A549 (cell line): ENCODE results near the gene PIP5KL1. TPM values are rescaled to one million over a fixed set of nuclear protein-coding genes. Genes with fewer than 3 reads are reported as not detected.

Experiments used
- ATAC-seq, 2 experiments: fragments of 200-7000 bp in 1 of 2; fragments of >200 bp in 1 of 2; cut with Nextera tagmentation in 1 of 2; cut with Tn5 transposase in 1 of 2; 3 replicates each; pipeline versions ENCODE4 v1.8.0 to v1.9.1; 2018 to 2020; ENCODE audit warnings: mild to moderate bottlenecking in 1 of 2, moderate library complexity in 1 of 2
- CTCF ChIA-PET: fragments of 300-600 bp; sonication (Branson Sonifier 250); formaldehyde crosslinking; extraction: SDS; loops from one replicate; lab custom pipeline; 2021; ENCODE audit warnings: antibody characterized with exemption, inconsistent platforms; lab: Yijun Ruan, JAX
- POLR2A ChIA-PET: fragments of 350-600 bp; formaldehyde crosslinking; extraction: SDS; loops from one replicate; lab custom pipeline; 2021; ENCODE audit warnings: antibody characterized with exemption, inconsistent platforms; lab: Yijun Ruan, JAX
- DNase-seq, 2 experiments: peaks; one replicate each; pipeline versions ENCODE4 v3.0.0 to v3.0.0-alpha.2; 2011 to 2016; ENCODE audit warnings: low read depth in 1 of 2, low spot score in 1 of 2
- FAIRE-seq: peaks from 2 replicates; lab custom pipeline; 2011; peaks lifted over from hg19 to GRCh38; lab: Jason Lieb, UNC
- H3K27ac ChIP-seq, 2 experiments: fragments of >200 bp; sonication (Bioruptor Twin); formaldehyde crosslinking; 3 replicates each; pipeline ENCODE4 v1.5.1; 2016 to 2017
- H3K4me1 ChIP-seq: fragments of >200 bp; sonication (Bioruptor Twin); formaldehyde crosslinking; 3 replicates; pipeline ENCODE4 v1.6.1; 2016
- H3K4me2 ChIP-seq: fragments of >200 bp; sonication (Bioruptor Twin); formaldehyde crosslinking; 3 replicates; pipeline ENCODE4 v1.6.1; 2016
- H3K4me3 ChIP-seq: fragments of >200 bp; sonication (Bioruptor Twin); formaldehyde crosslinking; 3 replicates; pipeline ENCODE4 v1.5.1; 2016
- H3K9me3 ChIP-seq: fragments of >200 bp; sonication (Bioruptor Twin); formaldehyde crosslinking; 3 replicates; pipeline ENCODE4 v1.6.1; 2016
- BHLHE40 ChIP-seq: IDR thresholded peaks from 2 replicates; pipeline ENCODE4 v1.6.1; 2012; ENCODE audit warnings: low read depth, low read length, inconsistent platforms
- CBX2 ChIP-seq: fragments of 200-600 bp; sonication (generic); IDR thresholded peaks from 2 replicates; pipeline ENCODE4 v1.6.1; 2016; ENCODE audit warnings: low read depth, mild to moderate bottlenecking, borderline replicate concordance
- CBX8 ChIP-seq: fragments of 200-600 bp; sonication (generic); IDR thresholded peaks from 2 replicates; pipeline ENCODE4 v1.6.1; 2016
- CHD2 ChIP-seq: fragments of 150-350 bp; IDR thresholded peaks from 2 replicates; pipeline ENCODE4 v1.6.1; 2014; ENCODE audit warnings: low read length; ENCODE audit not compliant: partially characterized antibody
- EP300 ChIP-seq, 2 experiments: fragments of >200 bp; sonication (Bioruptor Twin); formaldehyde crosslinking; IDR thresholded peaks; 2 replicates in 1 of 2; 3 replicates in 1 of 2; pipeline ENCODE4 v1.6.1; 2016 to 2017
- FOSB ChIP-seq: fragments of 250-450 bp; sonication (Bioruptor Pico); IDR thresholded peaks from 2 replicates; pipeline ENCODE4 v1.5.0; 2020; ENCODE audit warnings: mild to moderate bottlenecking, moderate library complexity
- FOSL2 ChIP-seq, 2 experiments: fragments of 450-650 bp in 1 of 2; fragments of >200 bp in 1 of 2; sonication (Bioruptor Twin) in 1 of 2; formaldehyde crosslinking; IDR thresholded peaks; 2 replicates each; pipeline versions ENCODE4 v1.5.0 to v1.6.1; 2016 to 2020; ENCODE audit warnings: mild to moderate bottlenecking in 1 of 2, moderate library complexity in 1 of 2
- FOXS1 ChIP-seq: fragments of 250-450 bp; sonication (Bioruptor Pico); IDR thresholded peaks from 2 replicates; pipeline ENCODE4 v1.5.0; 2020; ENCODE audit warnings: mild to moderate bottlenecking, moderate library complexity
- HDAC2 ChIP-seq: fragments of 200-600 bp; sonication (generic); IDR thresholded peaks from 2 replicates; pipeline ENCODE4 v1.6.1; 2016
- HEYL ChIP-seq: fragments of 250-450 bp; sonication (Bioruptor Pico); IDR thresholded peaks from 2 replicates; pipeline ENCODE4 v1.8.0; 2021; ENCODE audit warnings: mild to moderate bottlenecking, moderate library complexity
- HOXB13 ChIP-seq: fragments of 250-450 bp; sonication (Bioruptor Pico); IDR thresholded peaks from 2 replicates; pipeline ENCODE4 v1.5.0; 2020; ENCODE audit warnings: low read depth, mild to moderate bottlenecking, moderate library complexity
- HOXB5 ChIP-seq: fragments of 250-450 bp; sonication (Bioruptor Pico); IDR thresholded peaks from 2 replicates; pipeline ENCODE4 v1.5.0; 2020; ENCODE audit warnings: mild to moderate bottlenecking, moderate library complexity
- JUNB ChIP-seq: fragments of >200 bp; sonication (Bioruptor Twin); formaldehyde crosslinking; IDR thresholded peaks from 2 replicates; pipeline ENCODE4 v1.6.1; 2016
- KDM1A ChIP-seq: fragments of 200-600 bp; sonication (generic); IDR thresholded peaks from 2 replicates; pipeline ENCODE4 v1.6.1; 2016; ENCODE audit warnings: low read depth, mild to moderate bottlenecking
- MAZ ChIP-seq: fragments of 150-350 bp; IDR thresholded peaks from 2 replicates; pipeline ENCODE4 v1.6.1; 2014; ENCODE audit warnings: antibody characterized with exemption, low read depth, low read length, borderline replicate concordance
- MYC ChIP-seq: IDR thresholded peaks from 2 replicates; pipeline ENCODE4 v1.6.1; 2012; ENCODE audit warnings: mild to moderate bottlenecking, inconsistent platforms, low read length, improper control_type of control experiment, borderline replicate concordance
- NFE2L2 ChIP-seq: fragments of 150-350 bp; conservative IDR thresholded peaks from 2 replicates; pipeline ENCODE4 v1.6.1; 2014; ENCODE audit warnings: low read length
- NR3C1 ChIP-seq: fragments of >200 bp; sonication (Bioruptor Twin); formaldehyde crosslinking; IDR thresholded peaks from 3 replicates; pipeline ENCODE4 v1.6.1; 2017
- PHF8 ChIP-seq: fragments of 200-600 bp; sonication (generic); IDR thresholded peaks from 2 replicates; pipeline ENCODE4 v1.6.1; 2016; ENCODE audit warnings: low read depth, mild to moderate bottlenecking, antibody characterized with exemption, moderate library complexity, borderline replicate concordance
- POLR2A ChIP-seq: IDR thresholded peaks from 2 replicates; pipeline ENCODE4 v1.6.1; 2012; ENCODE audit warnings: mild to moderate bottlenecking, low read length
- POLR2AphosphoS2 ChIP-seq: conservative IDR thresholded peaks from 2 replicates; pipeline ENCODE4 v1.6.1; 2012; ENCODE audit warnings: low read length, improper control_type of control experiment, inconsistent platforms
- RAD21 ChIP-seq, 2 experiments: fragments of >200 bp in 1 of 2; sonication (Bioruptor Twin) in 1 of 2; formaldehyde crosslinking in 1 of 2; IDR thresholded peaks in 1 of 2; conservative IDR thresholded peaks in 1 of 2; 2 replicates in 1 of 2; 3 replicates in 1 of 2; pipeline ENCODE4 v1.6.1; 2012 to 2018; ENCODE audit warnings: inconsistent platforms in 1 of 2
- RARB ChIP-seq: fragments of 250-450 bp; sonication (Bioruptor Pico); IDR thresholded peaks from 2 replicates; pipeline ENCODE4 v1.8.0; 2021; ENCODE audit warnings: mild to moderate bottlenecking, moderate library complexity
- RCOR1 ChIP-seq: fragments of 150-350 bp; IDR thresholded peaks from 2 replicates; pipeline ENCODE4 v1.6.1; 2014; ENCODE audit warnings: antibody characterized with exemption, low read length, low read depth
- RFX5 ChIP-seq: fragments of 450-650 bp; IDR thresholded peaks from 2 replicates; pipeline ENCODE4 v1.7.1; 2014; ENCODE audit warnings: antibody characterized with exemption, mild to moderate bottlenecking, moderate library complexity
- RNF2 ChIP-seq: fragments of 200-600 bp; sonication (generic); IDR thresholded peaks from 2 replicates; pipeline ENCODE4 v1.6.1; 2016; ENCODE audit warnings: low read depth, mild to moderate bottlenecking, antibody characterized with exemption, moderate library complexity, borderline replicate concordance
- SMC3 ChIP-seq: fragments of >200 bp; sonication (Bioruptor Twin); formaldehyde crosslinking; IDR thresholded peaks from 3 replicates; pipeline ENCODE4 v1.6.1; 2018; ENCODE audit warnings: inconsistent platforms
- TFCP2L1 ChIP-seq: fragments of 250-450 bp; sonication (Bioruptor Pico); IDR thresholded peaks from 2 replicates; pipeline ENCODE4 v1.5.0; 2021; ENCODE audit warnings: mild to moderate bottlenecking
- ZC3H11A ChIP-seq: fragments of 450-650 bp; IDR thresholded peaks from 2 replicates; pipeline ENCODE4 v1.6.1; 2014; ENCODE audit warnings: antibody characterized with exemption, mild to moderate bottlenecking
- ZFP36 ChIP-seq: fragments of 450-650 bp; IDR thresholded peaks from 2 replicates; pipeline ENCODE4 v1.6.1; 2014; ENCODE audit warnings: borderline replicate concordance; ENCODE audit not compliant: partially characterized antibody
- ZNF302 ChIP-seq: fragments of 250-450 bp; sonication (Bioruptor Pico); IDR thresholded peaks from 2 replicates; pipeline ENCODE4 v1.9.0; 2021; ENCODE audit warnings: inconsistent platforms, mild to moderate bottlenecking, moderate library complexity
- WGBS: methylation state at CpG from one replicate; pipeline ENCODE4 v1.1.6; 2017; ENCODE audit errors: missing lambda C conversion rate; 5-methylcytosine and 5-hydroxymethylcytosine counted together
- polyA minus RNA-seq: library from RNA; depleted of rRNA, polyadenylated mRNA; stranded (reverse); fragments of >200 nt; gene quantifications from 2 replicates; pipeline ENCODE4 v1.2.3, GENCODE V29; 2011; rRNA and poly(A)+ RNA removed
- polyA plus RNA-seq, 4 experiments: library from polyadenylated mRNA; depleted of rRNA in 3 of 4; stranded (reverse); fragments of >200 nt; fragmentation: RNase III in 1 of 4; extraction: RNeasy Plus Mini Kit Qiagen cat#74134 plus additional on column Dnase treatment in 1 of 4; gene quantifications; 2 replicates in 3 of 4; 3 replicates in 1 of 4; pipeline ENCODE4 v1.2.3, GENCODE V29; 2011 to 2017
- TF ChIP-seq, protein P1 (sequence below): fragments of >200 bp; sonication (Bioruptor Twin); formaldehyde crosslinking; IDR thresholded peaks from 2 replicates; pipeline ENCODE4 v1.6.1; 2016
- TF ChIP-seq, protein P2 (sequence below): fragments of 200-600 bp; sonication (generic); IDR thresholded peaks from 2 replicates; pipeline ENCODE4 v1.6.1; 2016; ENCODE audit warnings: antibody characterized with exemption, mild to moderate bottlenecking, moderate library complexity
- TF ChIP-seq, protein P3 (sequence below): IDR thresholded peaks from 2 replicates; pipeline ENCODE4 v1.6.1; 2012; ENCODE audit warnings: low read depth, borderline replicate concordance

PIP5KL1 gene, protein sequence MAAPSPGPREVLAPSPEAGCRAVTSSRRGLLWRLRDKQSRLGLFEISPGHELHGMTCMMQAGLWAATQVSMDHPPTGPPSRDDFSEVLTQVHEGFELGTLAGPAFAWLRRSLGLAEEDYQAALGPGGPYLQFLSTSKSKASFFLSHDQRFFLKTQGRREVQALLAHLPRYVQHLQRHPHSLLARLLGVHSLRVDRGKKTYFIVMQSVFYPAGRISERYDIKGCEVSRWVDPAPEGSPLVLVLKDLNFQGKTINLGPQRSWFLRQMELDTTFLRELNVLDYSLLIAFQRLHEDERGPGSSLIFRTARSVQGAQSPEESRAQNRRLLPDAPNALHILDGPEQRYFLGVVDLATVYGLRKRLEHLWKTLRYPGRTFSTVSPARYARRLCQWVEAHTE
- 1.8 and 2.4 TPM in 2 replicates for polyA plus RNA-seq (2011; rRNA removed)
- 1.4 and 2.2 TPM in 2 replicates for polyA plus RNA-seq (2012; cell fraction: cytosol; rRNA removed)
- polyA plus RNA-seq (2012; cell fraction: nucleus; rRNA removed), result 19.9 and 20.7 TPM in 2 replicates
- 2.0 to 3.7 TPM (median 2.5 TPM) in 3 replicates for polyA plus RNA-seq (2017; fragmentation: RNase III; extraction: RNeasy Plus Mini Kit Qiagen cat#74134 plus additional on column Dnase treatment)
- polyA minus RNA-seq, result 0.70 and 2.0 TPM in 2 replicates

DNA sequence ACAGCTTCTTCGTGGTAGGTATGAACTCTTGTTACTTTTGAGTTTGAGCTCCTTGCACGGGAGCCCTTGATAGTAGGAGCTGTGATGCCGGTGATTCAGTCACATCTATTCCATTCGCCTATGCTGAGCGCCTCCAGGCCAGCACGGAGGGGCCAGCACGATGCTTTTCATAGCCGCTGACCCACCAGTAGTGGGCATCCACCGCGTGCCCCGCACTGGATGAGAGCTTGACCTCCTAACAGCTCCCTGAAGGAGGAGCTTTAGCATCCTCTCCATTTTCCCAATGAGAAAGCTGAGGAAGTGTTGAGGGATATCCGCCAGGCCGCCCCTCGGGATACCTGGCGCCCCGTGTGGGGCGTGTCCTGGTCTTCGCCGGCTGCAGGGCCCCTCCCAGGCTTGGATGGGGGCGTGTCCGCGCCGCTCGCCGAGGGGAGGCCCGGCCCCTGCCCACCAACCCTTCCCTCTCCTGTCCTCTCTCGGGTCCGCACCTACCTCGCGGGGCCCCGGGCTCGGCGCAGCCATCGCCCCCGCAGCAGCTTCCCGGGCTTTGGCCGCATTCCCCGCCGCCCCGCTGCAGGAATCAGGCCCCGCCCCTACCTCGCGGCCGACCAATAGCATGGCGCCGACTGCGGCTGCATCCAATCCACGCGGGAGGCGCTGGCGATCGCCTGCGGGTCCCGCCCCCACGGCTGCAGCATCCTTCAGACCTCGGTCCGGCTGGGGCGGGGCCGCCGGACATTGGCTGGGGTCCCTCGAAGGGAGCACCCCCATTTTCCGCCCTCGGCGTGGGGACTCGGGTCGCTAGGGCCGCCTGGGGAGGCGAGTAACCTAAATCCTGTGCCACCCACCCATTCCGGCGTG, at the start of gene PIP5KL1:
PIP5KL1 (minus strand) TSS at position 547 of the 861 bp plus-strand sequence; CDS start at position 522, 25 bp downstream.
- Histone ChIP-seq H3K27ac (peak within 1 kb of the TSS; percentile 83 to 84), H3K4me2 (peak within 1 kb of the TSS; percentile 98), H3K4me3 (peak within 1 kb of the TSS; percentile 54), H3K9me3 (no peaks in the 10 kb centered on the region), H3K4me1 (peaks cover 45% of the 10 kb centered on the region)
- DNase-seq, result peak; percentile 89 to 95
- POLR2A ChIA-PET, result interaction anchor here (0.8 kb wide), 1 partner anchor 11 kb away, joined by 3 read pairs; no protein-coding TSS in a partner anchor
- WGBS, result 4% methylated on average over 28 of the region's 70 CpGs
- ATAC-seq, result peak; percentile 72 to 86
- CTCF ChIA-PET, result interaction anchor here (0.6 to 35.7 kb wide), 8 partner anchors 9 to 195 kb away, joined by 3 to 827 read pairs (median 10); partner anchors contain the start of gene TOR2A
- FAIRE-seq, result no peak
- TF ChIP-seq TFCP2L1 (CRISPR knock-in tag) (no peak; the same call in 1 of the 2 replicates), NFE2L2 (no peak), SMC3 (no peak; the same call in 2 of the 3 replicates), BHLHE40 (no peak), KDM1A (no peak), PHF8 (no peak), HOXB13 (no peak), POLR2AphosphoS2 (peak; percentile 34; the same call in 1 of the 2 replicates), HEYL (no peak), HOXB5 (no peak), CBX2 (no peak), RCOR1 (no peak), CHD2 (no peak), RFX5 (0 out of 2 replicates have a peak, but pooled peaks have one; percentile 20), ZFP36 (no peak), RNF2 (no peak), FOXS1 (no peak), ZC3H11A (no peak), EP300 (IDR thresholded peaks at IDR 0.05) (no peak), POLR2A (peak; percentile 13; the same call in 1 of the 2 replicates), HDAC2 (no peak), NR3C1 (no peak), RAD21 (conservative IDR thresholded peaks at IDR 0.05 in 1 of 2, IDR thresholded peaks at IDR 0.05 in 1 of 2) (no peak), MYC (no peak), MAZ (no peak), RARB (CRISPR knock-in tag) (no peak), FOSB (CRISPR knock-in tag) (peak; percentile 61; the same call in 1 of the 2 replicates), JUNB (no peak), CBX8 (no peak), ZNF302 (no peak), FOSL2 (IDR thresholded peaks at IDR 0.05) (no peak), FOSL2 (CRISPR knock-in tag; IDR thresholded peaks at IDR 0.05) (peak; percentile 15; the same call in 1 of the 2 replicates)
- TF ChIP-seq, protein P1, sequence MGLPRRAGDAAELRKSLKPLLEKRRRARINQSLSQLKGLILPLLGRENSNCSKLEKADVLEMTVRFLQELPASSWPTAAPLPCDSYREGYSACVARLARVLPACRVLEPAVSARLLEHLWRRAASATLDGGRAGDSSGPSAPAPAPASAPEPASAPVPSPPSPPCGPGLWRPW, result no peak
- TF ChIP-seq, protein P2, sequence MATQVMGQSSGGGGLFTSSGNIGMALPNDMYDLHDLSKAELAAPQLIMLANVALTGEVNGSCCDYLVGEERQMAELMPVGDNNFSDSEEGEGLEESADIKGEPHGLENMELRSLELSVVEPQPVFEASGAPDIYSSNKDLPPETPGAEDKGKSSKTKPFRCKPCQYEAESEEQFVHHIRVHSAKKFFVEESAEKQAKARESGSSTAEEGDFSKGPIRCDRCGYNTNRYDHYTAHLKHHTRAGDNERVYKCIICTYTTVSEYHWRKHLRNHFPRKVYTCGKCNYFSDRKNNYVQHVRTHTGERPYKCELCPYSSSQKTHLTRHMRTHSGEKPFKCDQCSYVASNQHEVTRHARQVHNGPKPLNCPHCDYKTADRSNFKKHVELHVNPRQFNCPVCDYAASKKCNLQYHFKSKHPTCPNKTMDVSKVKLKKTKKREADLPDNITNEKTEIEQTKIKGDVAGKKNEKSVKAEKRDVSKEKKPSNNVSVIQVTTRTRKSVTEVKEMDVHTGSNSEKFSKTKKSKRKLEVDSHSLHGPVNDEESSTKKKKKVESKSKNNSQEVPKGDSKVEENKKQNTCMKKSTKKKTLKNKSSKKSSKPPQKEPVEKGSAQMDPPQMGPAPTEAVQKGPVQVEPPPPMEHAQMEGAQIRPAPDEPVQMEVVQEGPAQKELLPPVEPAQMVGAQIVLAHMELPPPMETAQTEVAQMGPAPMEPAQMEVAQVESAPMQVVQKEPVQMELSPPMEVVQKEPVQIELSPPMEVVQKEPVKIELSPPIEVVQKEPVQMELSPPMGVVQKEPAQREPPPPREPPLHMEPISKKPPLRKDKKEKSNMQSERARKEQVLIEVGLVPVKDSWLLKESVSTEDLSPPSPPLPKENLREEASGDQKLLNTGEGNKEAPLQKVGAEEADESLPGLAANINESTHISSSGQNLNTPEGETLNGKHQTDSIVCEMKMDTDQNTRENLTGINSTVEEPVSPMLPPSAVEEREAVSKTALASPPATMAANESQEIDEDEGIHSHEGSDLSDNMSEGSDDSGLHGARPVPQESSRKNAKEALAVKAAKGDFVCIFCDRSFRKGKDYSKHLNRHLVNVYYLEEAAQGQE, result no peak; the same call in 1 of the 2 replicates
- TF ChIP-seq, protein P3, sequence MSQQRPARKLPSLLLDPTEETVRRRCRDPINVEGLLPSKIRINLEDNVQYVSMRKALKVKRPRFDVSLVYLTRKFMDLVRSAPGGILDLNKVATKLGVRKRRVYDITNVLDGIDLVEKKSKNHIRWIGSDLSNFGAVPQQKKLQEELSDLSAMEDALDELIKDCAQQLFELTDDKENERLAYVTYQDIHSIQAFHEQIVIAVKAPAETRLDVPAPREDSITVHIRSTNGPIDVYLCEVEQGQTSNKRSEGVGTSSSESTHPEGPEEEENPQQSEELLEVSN, result peak; percentile 39; the same call in 1 of the 2 replicates
